T-helper 22 cell (primary cell): ENCODE data around the gene PTPRU.

Experiments
- DNase-seq: peaks from one replicate; pipeline ENCODE4 v3.0.0-alpha.2; 2020; ENCODE audit warnings: low read depth

The PTPRU gene

GRCh38 chr1:29235955-29236711, at the start of gene PTPRU:
PTPRU (plus strand) TSS chr1:29236522; CDS start chr1:29236645, 123 bp downstream.
- DNase-seq = peak; percentile 40

- no peak for DNase-seq
These were observed 49.6 kb upstream of the PTPRU start for GRCh38 chr1:29186707-29187106.

DNA sequence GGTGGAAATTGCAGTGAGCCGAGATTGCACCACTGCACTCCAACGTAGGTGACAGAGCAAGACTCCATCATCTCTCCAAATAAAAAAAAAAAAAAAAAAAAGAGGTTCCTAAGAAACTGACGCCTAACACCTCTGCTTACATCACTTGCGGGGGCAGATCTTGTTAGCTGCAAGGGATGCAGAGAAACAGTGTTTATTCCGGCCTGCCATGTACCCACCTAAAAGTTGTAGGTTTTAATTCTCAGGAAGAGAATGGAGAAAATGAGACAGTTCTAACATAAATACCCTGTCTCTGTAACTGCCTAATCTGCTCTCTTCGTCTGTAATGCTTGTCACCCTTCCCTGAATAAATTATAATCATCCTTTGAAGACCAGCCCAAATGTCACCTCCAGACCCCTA, 45.6 kb upstream of the PTPRU start:
- no peak for DNase-seq

- DNase-seq = no peak
These were observed 42.4 kb upstream of the PTPRU start for GRCh38 chr1:29193879-29194455.

- no peak for DNase-seq
These were observed 40.4 kb upstream of the PTPRU start for GRCh38 chr1:29195881-29196291.

- no peak for DNase-seq
These were observed 39.3 kb upstream of the PTPRU start for GRCh38 chr1:29196863-29197589.

- no peak for DNase-seq
These were observed 38.8 kb upstream of the PTPRU start for GRCh38 chr1:29197590-29197924.

DNA sequence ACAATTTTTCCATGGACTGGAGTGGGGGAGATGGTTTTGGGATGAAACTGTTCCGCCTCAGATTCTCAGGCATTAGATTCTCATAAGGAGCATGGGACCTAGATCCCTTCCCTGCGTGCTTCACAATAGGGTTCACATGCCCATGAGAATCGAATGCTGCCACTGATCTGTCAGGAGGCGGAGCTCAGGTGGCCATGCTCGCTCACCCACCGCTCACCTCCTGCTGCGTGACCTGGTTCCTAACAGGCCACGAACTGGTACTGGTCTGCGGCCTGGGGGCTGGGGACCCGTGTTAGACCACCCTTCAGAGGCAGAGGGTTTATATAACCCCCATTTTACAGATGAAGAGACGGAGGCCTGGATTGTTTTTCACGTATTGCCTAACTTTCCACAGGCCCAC, 38.3 kb upstream of the PTPRU start:
- DNase-seq = no peak

GRCh38 chr1:29200906-29201594, 35.3 kb upstream of the PTPRU start:
- DNase-seq = no peak

GRCh38 chr1:29201595-29202051, 34.7 kb upstream of the PTPRU start:
- DNase-seq = no peak

- DNase-seq = no peak
These were observed 34.3 kb upstream of the PTPRU start for GRCh38 chr1:29202053-29202452.

DNA sequence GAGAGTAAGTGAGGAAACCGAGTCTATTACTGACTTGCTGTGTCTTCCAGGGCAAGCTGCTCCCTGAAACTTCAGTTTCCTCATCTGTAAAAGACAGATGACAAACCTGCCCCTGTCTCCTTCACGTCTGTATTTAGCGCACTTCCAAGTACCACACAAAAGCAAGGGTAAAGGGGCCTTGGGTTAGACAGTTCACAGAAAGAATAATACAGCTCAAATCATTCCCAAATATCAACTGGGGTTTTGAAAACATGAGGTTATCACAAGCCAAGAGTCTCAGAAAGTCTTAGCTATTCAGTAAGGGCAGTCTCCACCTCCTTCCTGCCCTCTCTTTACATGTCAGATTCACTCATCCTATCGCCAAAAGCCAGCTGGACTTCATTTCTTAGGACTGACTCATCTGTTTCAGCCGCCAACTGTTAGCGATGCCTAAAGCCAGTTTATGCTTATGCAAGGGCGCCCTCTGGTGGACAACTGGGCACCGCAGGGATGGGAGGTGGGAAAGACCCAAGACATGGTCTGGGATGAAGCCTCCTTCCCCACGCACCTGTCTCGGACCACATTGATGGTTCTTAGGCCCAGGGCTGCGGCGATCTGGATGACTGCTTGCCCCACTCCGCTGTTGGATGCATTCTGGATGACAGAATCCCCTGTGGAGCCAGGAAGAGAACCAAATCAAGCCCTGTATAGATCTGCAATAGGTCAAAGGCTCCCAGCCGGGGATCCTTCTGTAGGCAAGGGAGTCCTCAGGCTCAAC, 33.6 kb upstream of the PTPRU start:
- DNase-seq = peak; percentile 61

- no peak for DNase-seq
These were observed 27.9 kb upstream of the PTPRU start for GRCh38 chr1:29208442-29208841.

DNA sequence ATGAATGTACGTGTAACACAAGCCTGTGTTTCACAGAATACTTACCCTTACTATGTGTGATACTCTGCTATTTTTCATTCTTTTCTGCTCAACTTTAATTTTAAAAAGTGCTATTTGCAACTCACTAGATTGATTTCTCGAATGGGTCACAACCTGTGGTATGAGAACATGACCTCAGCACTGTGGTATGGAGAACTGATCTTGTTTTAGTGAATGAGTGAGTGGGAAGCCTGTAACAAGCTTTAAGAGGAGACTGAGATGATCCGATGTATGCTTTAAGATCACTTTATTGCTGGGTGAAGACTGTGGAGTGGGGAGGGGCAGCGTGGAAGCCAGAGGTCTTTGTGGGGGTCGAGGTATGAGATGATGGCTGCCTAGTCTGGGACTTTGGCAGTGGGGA, 27.1 kb upstream of the PTPRU start:
- no peak for DNase-seq

DNA sequence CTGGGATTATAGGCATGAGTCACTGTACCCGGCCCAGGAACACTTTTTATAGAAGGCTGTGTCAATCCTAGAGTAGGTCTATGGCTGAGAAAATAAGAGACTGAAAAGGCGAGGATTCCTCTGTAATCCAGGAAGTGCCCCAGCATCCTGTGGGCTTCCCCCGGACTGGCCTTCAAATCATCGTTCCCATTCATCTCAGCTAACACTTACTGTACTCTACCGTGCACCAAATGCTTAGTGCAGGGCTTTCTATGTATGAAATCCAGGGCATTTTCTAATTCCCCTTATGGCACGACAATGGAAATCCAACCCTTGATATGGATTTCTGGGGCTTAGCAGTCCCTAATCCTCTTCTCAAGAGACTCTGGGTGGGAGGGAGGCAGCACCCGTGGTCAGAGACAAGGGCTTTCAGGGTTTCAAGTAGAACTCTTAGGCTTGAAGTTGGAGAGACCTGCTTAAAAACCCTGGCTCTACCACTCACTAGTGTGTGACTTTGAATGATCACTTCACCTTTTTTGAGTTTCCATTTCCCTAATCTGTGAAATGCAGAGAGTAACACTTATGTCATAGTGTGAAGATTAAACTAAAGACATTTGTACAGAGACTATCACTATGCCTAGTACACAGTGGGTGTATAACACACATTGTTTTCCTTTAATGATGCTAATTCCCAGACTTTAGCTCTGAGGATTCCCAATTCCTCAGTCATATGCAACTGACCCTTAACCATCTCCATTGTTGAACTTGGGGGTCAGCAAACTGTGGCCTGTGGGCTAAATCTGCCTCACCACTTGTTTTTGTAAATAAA, 25.8 kb upstream of the PTPRU start:
- DNase-seq = no peak

DNA sequence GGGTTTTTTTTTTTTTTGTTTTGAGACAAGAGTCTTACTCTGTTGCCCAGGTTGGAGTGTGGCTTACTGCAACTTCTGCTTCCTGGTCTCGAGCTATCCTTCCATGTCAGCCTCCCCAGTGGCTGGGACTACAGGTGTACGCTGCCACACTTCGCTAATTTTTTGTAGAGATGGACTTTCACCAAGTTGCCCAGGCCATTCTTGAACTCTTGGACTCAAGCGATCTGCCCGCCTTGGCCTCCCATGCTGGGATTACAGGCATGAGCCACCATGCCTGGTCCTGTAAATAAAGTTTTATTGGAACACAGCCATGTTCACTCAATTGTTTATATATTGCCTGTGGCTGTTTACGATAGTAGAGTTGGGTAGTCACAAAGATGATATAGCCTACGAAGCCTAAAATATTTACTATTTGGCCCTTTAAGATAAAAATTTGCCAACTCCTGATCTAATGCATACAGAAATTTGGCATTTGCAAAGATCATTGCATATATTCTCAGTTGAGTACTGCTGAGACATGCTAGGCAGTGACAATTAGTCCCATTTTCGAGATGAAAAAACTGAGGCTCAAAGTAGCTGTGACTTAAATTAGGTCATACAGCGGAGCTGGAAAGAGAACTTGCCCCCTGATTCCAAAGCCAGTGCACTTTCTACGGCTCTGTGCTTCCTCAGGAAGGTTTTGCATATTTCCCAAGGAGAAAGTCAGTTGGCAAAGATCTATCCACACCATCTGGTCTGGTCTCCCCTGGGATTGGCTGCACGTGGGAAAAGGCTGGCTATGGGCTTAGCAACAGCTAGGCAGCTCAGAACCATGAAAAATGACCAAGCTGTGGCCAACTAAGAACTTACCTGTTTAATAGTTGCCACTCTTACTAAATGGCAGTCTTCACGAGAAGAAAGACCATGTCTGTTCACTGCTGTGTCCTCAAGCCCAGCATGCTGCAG, 25.0 kb upstream of the PTPRU start:
- DNase-seq = no peak

DNA sequence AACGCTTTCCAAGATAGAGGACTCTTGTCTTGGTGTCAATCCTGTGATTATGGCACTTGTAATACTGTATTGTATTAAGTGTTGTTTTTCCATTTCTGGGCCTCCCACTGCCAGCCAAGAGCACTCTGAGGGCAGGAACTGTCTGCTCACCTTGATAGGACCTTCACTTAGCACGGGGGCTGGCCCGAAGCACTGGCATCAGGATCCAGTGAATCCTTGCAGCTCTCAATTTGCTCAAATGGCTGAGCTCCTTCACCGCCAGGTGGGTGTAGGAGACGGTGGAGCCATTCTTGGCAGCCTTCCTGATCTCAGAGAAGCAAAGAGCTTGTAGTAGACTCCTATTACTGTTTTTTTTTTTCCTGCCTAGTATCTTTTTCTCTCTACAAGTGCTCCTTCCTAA, 23.3 kb upstream of the PTPRU start:
- DNase-seq = no peak

- DNase-seq = no peak
These were observed 18.7 kb upstream of the PTPRU start for GRCh38 chr1:29217633-29218032.

- no peak for DNase-seq
These were observed 18.1 kb upstream of the PTPRU start for GRCh38 chr1:29218223-29218622.

GRCh38 chr1:29221296-29221695, 15.0 kb upstream of the PTPRU start:
- DNase-seq = no peak
